HG02623 (cell line): Measurements from ENCODE around the gene CAMK4.

ENCODE experiments used
- ATAC-seq: cut with Tn5 transposase; IDR thresholded peaks from one replicate; pipeline ENCODE4 v1.9.1; 2021; ENCODE audit warnings: moderate library complexity; ENCODE audit not compliant: unreplicated experiment

The CAMK4 gene

GRCh38 chr5:111478266-111478665 is 254.1 kb downstream of the CAMK4 start:
- no peak for ATAC-seq

DNA sequence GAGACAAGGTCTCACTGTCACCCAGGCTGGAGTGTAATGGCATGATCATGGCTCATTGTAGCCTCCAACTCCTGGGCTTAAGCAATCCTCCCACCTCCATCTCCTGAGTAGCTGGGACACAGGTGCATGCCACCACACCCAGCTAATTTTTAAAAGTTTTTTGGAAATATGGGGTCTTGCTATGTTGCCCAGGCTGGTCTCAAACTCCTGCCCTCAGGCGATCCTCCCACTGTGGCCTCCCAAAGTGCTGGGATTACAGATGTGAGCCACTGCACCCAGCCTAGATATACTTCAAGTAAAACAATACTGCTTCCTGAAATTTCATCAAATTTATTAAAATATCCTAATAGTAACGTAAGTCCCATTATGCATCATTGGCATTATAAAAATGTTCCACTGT is 254.7 kb downstream of the CAMK4 start:
- ATAC-seq: no peak

DNA sequence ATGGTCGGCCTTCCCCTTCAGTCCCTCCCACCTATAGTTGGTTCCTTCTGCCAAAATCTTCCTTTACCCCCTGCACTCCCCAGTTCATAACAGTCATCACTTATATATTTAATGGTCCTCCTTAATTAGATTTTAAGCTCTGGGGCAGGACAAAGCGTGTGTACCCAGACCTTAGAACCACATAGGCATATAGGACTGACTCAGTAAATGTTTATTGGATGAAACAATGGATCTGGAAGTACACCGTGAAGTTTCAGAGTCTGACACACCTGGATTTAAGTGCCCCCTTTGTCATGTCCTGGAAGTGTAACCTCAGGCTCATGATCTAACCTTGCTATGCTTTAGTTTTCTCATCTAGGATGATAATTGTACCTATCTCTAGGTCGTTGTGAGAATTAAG is 256.2 kb downstream of the CAMK4 start:
- no peak for ATAC-seq

- ATAC-seq: no peak
Measured at GRCh38 chr5:111486055-111486454, 261.9 kb downstream of the CAMK4 start.

GRCh38 chr5:111486926-111487325 is 262.7 kb downstream of the CAMK4 start:
- no peak for ATAC-seq

DNA sequence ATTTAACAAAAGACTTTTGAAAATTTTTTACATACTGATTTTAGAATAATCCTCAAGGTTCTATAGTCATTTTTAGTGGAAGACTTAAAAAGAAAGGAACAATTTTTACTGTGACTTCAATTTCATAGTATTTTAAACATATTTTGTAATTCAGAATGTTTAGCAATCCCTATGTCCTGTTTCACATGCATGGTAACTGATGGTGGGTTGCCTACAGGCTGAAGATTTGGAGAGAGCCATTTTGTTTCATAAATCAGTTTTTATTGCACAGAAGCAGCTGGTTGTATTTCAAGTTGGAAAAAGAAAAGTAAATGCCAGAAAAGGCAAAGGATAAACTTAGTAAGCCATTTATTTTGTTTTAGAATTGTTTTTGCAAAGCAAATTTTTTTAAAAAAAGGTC is 264.2 kb downstream of the CAMK4 start:
- no peak for ATAC-seq

DNA sequence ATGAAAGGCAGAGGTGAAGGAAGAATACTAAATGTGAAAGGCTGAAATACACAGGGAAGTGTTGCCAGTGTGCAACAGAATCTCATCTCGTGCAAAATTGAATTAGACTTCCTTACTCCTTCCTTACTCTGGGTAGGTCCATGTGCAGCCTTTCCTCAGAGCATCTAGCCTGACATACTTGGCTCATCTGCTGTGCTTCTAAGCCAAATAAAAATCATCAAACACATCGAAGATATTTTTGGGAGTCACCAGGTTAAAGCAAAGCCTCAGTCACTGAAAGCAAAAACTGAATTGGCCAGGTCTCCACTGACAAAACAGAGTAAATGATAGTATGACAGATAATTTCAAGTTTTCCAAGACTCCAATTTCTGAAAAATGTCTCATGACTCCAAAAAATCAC is 268.8 kb downstream of the CAMK4 start:
- no peak for ATAC-seq

DNA sequence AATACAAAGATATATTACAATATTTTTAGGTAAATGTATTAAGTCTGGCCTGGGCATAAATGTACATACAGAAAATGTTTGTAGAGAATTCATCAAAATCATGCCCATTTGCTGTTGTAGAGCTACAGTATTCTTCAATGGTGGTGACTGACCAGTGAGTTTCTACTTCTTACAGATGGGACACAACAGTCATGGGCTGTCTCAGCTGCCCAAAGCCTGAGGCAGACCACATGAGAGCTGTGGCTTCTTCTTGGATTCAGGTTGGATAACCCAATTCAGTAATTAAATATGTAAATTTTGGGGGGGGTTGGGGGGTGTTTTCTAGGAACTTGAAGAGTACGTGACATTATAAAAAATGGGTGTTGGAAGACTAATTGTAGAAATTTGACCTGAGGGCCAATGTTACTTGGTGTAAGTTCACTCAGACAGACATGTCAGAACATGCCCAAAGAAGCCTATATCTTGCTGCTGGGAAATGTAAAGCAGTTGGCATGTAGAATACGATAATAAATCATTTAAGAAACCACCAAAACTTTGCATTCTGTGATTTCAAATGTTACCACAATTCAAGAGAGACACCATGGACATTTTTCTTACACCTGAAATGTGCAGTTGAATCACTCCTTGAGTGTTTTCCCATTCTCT is 270.3 kb downstream of the CAMK4 start:
- ATAC-seq: no peak

- no peak for ATAC-seq
Measured at GRCh38 chr5:111495159-111495558, 271.0 kb downstream of the CAMK4 start.

DNA sequence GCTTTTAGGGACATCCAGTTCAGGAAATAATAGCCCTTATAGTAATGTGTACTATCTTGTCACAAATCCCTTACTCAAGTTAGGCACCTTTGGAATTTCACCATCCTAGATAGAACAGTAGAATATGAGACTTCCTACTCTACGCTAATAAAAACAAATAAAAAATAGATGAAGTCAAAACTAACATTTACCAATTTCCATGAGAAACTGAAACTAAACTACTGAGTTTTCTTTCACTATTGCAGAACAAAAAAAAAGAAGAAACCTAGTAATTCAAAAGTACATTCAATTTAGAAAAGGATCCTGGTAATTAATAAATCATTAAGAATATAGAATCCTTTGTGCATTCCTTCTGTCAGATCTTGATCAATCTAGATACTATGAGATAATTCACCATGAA is 274.2 kb downstream of the CAMK4 start:
- no peak for ATAC-seq

DNA sequence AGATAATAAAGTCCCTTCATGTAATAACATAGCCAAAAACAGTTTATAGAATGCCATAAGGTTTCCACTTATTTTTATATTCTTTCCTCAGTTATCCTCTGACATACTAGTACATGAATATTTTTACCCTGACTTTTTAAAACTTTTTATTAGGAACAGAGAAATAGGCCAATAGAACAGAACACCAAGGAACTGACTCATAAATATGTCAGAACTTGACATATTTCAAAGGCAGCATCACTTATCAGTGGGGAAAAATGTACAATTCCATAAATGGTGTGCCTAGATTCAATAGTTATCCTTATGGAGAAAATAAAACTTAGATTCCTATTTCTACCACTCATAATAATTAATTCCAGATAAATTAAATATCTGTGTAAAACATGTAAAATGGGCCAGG is 278.8 kb downstream of the CAMK4 start:
- ATAC-seq: no peak

DNA sequence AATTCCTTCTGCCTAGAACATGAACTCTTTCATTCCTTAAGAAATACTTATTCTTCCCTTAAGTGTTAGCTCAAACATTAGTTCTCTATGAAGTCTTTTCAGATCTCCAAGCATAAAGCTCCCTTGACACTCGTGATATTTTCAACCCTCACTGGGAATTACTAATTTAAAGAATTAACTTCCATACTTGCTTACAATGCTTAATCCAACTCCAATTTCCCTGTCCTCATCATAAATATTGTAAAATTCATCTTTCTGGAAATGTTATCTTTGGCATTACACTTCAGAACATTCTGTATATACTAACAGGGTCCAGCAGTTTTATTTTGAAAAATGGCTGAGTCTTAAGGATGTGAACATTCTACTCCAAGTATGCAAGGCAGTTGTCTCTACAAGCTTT is 280.9 kb downstream of the CAMK4 start:
- ATAC-seq: no peak

- ATAC-seq: no peak
Measured at GRCh38 chr5:111507276-111507675, 283.1 kb downstream of the CAMK4 start.

- ATAC-seq: no peak
Measured at GRCh38 chr5:111509119-111509518, 284.9 kb downstream of the CAMK4 start.

DNA sequence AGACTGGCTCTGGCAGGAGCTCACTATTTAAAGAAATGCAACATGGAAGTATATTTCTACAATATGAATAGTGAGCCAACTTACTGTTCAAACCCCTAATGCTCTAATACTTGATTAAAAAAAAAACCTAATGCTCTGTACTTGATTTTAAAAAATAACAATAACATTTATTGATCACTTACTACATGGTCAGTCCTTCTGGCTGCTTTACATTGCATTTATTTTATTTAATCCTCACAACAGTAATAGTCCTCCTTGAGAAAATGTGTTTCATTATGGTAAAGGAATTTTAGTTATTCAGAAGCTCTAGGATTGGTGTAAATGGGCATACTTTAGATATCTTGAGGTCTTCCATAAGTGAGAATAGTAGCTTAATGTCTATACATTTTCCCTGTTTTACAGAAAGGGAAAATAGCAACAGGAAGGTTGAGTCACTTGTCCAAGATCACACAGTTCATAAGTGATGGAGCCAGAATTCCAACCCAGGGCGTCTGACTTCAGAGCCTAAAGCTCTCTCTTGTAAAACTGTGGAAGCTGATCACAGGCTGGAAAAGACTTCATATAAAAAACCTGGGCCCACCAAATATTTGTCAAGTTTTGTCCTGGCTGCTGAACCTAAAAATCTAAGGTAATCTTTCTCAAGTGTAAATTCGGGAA is 287.1 kb downstream of the CAMK4 start:
- no peak for ATAC-seq

- peak; percentile 14 for ATAC-seq
Measured at GRCh38 chr5:111511831-111512374, 287.7 kb downstream of the CAMK4 start.

DNA sequence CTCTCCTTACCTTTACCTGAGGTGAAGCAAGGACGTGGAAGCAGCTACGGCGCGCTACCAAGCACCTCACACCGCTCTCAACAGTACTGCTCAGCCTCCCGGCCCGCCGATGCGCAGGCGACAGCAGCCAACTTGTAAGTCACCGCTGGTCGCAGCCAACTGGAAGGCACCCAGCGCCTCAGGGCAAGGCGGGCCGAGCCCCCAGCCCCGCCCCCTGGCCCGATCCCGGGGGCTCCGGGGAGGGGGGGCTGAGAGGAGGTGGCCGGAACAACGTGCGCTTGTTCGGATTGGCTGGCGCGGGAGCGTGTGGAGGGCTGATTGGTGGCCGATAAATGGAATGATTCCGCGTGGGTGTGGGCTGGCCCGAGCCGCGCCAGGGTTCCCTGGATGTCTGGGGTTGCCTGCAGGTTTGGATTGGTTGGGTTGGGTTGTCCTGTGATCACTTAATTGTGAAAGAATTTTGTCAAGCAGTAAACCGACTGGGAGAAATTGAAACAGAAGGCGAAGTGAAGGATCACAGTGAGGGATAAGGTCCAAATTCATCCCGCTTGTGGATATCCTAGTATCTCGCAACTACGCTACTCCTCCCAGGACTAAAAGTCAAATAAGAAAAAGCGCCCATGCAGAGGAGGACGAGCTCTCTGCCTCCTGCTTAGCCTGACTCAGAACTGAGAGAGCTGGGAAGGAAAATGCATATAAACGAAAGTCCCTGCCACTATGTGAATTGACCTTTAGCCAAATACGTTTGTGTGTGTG is 288.4 kb downstream of the CAMK4 start, which contains the start of gene STARD4:
Gene STARD4 (minus strand): TSS at position 161 of the 756 bp plus-strand sequence. CDS start 5,102 bp downstream, outside the sequence.
- ATAC-seq: peak; percentile 93

DNA sequence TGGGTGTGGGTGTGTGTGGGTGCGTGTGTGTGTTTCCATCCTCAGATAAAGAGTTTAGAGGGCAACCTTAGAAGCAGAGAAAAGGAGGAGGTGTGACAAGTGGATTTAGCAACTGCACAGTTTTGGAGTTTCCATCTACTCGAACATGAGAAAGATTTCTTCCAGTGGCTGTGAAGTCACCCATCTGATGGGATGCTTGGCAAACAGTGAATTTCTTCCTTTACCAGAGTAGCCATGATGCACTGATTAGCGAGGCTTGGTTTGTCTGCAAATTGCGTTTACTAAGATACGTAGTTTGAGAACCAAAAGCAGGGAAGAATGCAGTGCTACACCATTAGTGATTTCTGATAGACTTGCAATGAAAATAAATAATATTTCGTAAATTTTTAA is 288.9 kb downstream of the CAMK4 start:
- ATAC-seq: no peak

DNA sequence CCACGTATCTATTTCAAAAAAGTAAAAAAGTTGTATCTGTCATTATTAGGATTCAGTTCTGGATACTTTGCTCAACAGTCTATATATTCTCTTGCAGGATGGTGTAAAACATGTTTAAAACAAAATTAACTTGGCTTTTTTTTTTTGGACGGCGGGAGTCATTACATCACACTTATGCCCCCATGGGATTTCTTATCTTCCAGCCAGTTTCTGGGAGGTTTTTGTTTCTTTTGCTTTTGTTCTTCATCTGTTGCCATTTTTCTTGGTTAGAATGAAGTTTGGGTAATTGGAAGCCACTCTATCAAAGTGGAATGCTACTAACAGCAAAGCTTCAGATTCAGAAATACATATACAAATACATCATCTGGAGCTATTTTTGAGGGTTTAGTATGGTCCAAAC is 289.9 kb downstream of the CAMK4 start:
- ATAC-seq: no peak

- ATAC-seq: no peak
Measured at GRCh38 chr5:111517853-111518501, 293.8 kb downstream of the CAMK4 start.

GRCh38 chr5:111518777-111519176 is 294.6 kb downstream of the CAMK4 start:
- ATAC-seq: no peak
